Activated T-helper 1 cell treated with anti-CD3 and anti-CD28 coated beads, Interleukin-2, amount 50 U/mL, for 16 hours (primary cell): ENCODE measurements around the gene NYNRIN.

Source experiments
- DNase-seq, 2 donors: peaks; one replicate each; pipeline ENCODE4 v3.0.0-alpha.2; 2020; ENCODE audit warnings: low read depth in 1 of 2, low spot score in 1 of 2

NYNRIN gene

DNA sequence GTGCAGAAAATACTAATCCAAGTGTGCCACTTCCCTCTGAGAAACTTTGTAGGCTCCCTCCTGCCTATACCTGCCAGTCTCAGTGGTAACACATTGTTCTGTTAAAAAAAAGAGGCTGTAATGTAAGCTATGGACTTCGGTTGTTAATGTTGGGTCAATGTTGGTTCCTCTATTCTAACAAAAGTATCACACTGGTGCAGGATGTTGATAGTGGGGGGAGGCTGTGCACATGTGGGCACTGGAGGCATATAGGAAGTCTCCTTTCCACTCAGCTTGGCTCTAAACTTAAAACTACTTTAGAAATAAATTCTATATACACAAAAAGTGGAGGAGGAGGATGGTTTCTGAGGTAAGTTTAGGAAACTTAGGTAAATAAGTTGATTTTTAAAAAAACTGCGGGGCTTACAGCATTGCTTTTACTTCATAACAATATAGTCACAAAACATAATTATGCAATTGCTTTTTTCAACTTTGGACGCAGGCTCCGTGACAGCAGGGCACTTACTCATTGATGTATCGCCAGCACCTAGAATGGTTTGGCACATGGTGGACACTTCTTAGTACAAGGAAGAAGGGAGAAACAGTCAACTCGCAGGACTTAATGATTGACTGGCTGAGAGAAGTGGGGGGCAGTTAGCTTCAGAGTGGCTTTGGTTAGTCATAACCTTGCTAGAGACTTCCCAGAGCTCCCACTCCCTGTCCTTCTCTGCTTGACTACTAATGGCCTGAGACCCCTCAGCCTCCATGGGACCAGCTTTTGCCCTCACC lies 7.9 kb upstream of the NYNRIN start:
- no peak for DNase-seq

DNA sequence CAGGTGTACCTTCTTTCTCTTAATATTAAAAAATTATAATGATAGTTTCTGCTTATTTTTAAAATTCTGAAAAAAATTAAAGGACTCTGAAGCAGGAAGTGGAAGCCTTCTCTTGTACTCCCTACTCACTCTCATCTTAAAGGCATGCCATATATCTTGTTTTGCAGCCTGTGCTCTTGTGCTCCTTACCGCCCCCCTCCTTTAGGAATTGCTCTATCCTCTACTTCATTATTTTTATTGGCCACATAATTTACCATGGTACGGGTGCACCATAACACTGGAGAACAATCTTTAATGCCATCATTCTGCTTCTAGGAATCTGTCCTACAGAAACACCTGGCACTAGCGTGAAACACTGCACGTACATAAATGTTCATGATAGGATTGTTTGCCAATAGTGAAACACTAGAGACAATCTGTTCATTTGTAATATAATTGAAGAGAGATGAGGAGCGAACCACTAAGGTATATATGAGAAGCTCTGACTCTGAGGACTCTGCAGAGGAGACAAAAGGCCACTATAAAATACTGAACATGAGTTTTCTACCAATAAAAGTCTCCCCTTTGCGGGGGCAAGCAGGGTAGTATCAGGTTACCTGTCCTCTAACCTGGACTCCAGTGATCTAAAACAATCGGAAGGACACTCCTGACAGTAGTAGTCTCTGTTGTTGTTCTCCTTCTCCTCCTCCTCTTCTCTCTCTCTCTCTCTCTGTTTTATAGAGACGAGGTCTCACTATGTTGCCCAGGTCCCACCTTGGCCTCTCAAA lies 6.3 kb upstream of the NYNRIN start:
- no peak for DNase-seq

DNA sequence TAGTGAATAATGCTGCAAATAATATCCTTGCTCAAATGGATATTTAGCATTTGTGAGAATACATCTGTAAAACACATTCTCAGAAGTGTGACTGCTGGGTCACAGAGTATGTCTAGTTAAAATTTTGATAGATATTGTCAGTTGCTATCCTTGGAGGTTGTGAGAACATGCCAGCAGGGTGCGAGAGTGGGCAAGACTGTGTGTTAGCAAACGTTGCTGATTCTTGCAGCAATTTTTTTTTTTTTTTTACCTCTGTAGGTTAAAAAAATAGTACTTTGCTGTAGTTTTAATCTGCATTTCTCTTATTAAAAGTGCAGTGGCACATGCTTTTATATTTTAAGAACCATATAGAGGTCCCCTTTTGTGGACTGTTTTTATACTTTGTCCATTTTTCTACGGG lies 4.5 kb upstream of the NYNRIN start:
- no peak for DNase-seq

DNA sequence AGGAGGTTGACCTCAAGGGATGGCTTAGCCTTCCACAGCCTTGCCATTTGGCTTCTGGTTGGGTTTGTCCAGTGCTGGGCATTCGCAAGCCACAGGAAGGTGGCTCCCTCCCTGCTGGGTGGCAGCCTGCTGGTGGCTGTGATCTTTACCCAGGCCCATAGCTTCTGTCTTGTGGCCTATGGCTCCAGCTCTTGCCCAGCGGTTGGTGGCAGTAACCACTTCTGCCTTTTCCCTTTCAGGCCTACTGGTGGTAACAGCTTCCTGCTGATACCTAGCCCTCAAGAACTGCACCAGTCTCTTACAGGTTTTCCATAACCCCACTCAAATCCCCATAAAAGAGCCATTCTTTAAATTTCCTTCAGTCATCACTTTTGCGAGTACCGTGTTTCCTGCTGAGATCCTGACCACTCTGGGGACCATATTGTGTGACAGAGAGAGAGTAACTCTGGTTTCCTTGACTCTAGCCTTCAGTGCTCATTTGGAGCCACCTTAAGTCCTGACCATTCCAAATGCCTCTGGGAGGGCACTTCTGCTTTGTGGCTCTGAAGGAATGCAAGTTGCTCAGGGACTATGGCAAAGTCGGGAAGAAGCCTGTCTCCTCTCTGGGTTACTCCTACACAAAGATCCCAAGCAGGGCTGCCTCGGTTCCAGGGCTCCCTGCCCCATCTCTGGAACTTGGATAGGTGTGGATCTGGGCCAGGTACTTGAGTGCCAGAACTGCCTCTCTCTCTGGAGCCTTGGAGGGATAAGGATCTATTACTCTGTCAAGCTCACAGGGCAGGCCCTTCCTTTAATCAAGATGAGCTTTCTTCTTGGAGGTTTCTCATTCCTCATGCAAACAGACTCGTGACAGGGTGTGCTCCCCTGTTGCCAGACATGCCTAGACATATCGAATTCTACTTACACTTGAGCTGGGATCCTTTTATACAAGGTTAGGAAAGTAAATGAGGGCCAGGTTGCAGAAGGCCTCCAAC lies 2.9 kb upstream of the NYNRIN start:
- DNase-seq: no peak

DNA sequence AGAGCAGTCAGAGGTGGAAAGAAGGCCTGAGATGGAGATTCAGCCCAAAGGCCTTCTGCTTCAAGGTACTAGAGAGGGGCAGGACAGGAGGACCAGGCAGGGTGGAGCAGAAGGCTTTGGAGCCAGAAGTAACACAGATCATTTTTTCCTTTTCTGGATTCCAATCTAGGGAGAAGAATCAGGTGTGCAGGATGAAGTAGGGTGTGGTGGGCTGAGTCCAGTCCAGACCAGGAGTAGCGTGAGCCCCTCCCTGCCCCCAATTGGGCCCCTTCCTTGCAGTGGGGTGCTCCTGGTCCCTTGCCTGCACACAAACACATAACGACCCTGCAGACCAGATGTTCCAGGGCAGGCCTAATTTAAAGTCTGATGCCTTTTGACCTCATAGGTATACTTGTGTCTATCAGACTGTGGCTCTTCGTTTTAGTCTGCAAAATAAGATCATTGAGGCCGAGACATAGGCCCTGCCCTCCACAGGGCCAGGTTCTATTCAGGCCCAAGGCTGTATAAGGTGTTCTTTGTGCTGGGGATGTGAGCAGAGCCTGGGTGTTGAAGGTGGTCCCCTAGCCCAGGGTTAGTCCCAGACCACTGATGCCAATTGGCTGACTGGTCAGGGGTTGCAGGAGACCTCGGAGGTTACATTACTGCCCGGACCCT lies 1.0 kb upstream of the NYNRIN start:
- DNase-seq: no peak

DNA sequence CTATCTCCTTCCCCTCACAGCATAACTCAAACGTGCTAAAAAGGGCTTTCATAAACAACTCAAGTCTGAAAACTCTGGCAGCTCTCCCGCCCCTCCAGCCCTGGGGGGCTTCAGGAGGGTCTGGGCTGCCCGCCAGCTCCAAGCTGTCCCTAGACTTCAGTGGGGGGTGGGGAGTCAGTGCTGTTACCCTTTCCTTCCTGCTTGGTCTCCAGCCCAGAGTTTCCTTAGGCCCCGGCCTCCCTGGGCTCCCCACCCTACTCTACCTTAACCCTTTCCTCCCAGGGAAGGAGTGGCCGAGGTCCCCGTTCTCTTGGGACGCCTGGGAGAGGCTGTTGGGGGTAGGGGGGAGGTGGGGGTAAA lies 530 bp upstream of the NYNRIN start:
- DNase-seq: no peak

DNA sequence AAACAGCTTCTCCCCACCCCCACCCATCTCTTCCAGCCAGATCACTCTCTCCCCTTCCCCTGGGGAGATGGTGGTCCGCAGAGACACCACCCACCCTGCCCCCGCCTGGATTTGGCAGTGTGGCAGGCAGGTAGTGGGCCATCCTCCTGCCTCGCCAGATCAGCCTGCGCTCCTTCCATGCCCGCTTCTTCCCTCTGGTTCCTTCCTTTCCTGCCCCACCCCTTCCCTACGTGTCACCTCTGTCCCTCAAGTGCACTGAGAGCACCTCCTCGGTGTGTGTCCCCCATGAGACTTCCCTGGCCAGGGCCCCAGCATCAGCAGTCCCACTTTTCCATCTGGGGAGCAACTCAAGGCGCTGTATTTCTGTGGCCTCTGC lies 632 bp downstream of the NYNRIN start:
- no peak for DNase-seq

DNA sequence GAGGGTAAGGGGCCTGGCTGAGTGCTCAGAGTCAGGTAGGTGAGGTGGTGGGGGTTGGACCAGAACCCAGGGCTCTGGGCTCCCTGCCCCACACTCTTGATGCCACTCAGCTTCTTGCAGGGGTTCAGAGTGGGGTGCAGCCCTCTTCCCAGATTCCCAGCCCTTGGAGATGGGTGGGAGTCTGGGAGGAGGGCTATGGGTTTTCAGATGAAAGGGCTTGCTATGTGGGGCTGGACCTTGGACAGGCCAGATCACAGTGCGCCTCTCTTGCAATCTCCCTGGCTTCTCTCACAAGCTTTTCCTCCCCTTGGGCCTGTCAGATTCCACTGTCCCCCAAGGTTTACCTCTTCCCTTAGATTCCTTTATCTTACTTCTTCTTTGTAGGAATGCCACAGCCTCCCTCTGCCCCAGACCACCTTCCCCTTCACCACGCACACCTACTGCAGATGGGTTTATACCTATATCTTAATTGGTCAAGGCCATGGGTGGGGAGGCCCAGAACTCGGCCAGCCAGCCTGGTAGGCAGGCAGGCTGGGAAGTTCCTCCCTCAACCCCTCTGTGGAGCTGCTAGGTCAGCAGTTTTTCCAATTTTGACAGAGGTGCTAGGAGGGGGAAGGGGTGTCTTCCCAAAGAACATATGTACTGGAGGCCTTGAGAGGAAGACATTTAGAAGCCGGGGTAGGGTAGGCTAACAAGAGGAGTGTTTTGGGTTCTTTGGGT lies 1.4 kb downstream of the NYNRIN start:
- no peak for DNase-seq

DNA sequence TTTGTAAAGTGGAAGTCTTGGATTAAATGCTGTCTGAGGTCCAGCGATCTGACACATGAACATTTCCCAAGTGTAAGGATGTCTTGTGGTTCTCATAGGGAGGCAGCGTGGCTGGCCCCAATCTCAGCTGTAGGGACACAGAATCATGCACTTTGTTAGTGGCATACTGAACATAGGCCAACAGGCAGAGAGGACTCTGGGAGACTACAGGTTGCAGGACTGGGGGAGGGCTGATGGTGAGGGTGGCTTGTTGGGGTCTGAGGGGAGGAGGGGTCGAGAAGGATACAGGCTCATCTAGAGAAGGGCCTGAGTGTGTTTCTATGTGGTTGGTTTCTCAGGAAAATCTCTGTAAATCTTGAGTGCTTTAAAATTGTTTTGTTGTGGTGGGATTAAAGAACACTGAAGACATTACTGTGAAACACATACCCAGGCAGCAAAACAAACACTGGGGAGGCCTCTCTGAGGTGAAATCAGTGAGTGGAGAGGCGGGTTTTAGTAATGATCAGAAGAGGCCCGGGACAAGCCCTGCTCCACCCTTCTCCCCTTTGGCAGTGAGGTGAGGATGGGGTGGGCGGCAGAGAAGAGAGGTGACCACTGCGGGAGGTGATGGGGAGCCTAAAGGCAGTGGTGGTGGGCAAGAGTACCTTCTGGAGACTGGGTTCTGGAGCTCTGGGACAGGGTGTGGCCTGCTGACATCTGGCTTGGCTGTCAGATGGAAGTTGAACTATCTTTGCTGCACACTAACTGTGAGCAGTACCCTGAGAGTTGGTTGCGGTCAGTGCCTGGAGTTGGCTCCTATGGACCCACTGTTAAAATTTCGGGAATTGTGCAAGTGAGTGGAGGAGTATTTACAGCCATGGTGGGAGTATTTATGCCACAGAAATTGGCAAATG lies 3.3 kb downstream of the NYNRIN start:
- DNase-seq: no peak

DNA sequence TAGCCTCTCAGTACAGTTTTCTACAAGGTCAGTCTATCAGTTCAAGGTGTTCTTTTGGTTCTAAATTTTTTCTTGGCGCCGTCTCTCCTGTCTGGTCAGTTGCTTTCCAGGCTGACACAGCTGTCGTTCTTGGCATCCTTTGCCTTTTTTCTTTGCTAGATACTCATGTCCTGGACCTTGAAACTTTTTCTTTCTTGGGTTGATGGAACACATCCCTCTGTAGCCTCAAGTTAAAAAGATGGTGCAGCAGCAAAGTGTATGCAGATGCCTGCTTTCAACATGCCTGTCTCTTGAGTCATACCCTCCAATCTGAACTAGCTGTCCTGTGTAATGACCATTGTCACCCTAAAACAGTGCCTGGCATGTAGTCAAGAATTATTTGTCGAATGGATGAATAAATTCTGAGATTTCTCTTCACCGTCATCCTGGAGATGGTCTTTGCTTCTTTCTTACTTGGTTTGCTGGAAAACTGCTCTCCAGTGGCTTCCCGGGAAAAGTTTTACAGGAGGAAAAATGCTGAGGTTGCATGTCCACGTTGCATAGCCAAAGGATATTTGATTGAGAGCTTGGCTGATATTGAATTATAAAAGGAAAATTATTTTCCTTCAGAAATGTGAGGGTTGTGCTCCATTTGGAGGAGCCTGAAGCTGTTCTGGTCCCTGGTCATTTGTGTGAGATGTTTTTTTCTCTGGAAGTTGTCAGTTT lies 4.6 kb downstream of the NYNRIN start:
- DNase-seq: no peak

DNA sequence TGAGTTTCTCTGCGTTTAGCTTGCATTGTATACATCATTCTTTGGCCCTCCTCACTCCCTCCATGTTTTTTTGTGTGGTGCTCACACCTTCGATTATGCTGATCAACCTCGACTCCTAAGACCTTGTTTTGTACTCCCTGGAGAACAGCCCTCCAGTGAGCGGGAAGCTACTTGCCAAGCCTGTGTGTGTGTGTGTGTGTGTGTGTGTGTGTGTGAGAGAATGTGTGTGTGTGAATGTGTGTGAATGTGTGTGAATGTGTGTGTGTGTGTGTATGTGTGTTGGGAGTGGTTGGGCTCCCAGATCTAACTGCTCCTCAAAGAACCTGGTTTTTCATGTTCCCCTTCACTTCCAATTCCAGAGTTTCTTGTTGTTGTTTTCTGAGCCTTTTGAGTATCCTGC lies 6.0 kb downstream of the NYNRIN start:
- DNase-seq: no peak

DNA sequence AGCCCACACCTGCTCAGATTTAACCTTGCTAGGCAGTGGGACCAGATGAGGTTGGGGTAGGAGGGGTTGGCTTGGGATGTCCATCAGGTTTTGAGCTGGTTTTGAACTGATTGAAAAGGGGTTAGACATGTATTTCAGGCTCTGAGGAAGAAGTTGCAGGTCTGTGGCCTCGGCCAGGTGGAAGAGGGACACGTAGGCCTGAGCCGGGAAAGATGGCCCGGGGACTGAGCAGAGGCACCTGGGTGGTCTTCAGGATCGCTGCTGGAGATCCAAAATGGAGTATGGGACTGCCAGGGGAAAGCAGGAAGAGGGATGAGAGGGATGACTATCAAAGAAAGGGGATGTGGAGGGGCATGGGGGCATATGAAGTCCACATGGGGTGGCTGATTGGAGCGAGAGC lies 7.6 kb downstream of the NYNRIN start:
- DNase-seq: no peak

DNA sequence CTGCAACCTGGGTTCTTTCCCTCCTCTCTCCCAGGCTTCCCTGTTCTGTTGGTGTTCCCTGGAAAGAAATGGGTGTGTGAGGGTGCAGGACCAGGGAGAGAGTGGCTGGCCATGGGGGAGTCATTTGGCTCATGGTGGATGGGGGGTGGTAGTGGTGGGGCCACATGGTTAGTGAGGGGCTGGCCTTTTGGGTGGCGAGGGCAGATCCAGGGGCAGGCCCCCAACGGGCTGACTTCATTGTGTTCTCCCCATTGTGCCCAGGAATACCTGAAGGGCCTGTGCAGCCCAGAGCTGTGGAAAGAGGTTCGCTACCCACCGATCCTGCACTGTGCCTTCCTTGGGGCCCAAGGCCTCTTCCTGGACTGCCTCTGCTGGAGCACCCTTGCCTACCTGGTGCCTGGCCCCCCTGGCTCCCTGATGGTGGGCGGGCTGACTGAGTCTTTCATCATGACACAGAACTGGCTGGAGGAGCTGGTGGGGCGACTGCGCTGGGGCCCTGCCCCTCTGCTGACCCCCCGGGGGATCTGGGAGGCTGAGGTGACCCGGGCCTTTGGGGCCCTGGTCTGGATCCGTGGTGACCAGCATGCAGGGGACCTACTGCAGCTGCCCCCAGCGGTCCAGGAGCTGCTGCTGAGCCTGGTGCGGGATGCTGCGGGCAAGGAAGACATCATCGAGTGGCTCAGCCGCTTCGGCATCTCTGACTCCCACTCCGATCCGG lies 9.0 kb downstream of the NYNRIN start:
- no peak for DNase-seq

DNA sequence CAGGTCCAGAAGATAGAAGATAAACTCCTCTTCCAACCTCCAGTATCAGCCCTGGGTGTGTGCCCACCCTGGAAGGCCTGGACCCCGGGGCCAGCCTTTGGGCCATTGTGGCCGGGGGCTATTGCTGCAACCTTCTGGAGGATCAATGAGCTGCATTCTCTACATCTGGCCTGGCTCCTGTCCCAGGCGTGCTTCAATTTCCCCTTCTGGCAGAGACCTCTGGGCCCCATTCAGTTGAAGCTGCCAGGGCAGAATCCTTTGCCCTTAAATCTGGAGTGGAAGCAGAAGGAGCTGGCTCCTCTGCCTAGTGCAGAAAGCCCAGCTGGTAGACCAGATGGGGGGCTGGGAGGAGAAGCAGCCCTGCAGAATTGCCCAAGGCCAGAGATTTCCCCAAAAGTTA lies 10.0 kb downstream of the NYNRIN start:
- DNase-seq: no peak

DNA sequence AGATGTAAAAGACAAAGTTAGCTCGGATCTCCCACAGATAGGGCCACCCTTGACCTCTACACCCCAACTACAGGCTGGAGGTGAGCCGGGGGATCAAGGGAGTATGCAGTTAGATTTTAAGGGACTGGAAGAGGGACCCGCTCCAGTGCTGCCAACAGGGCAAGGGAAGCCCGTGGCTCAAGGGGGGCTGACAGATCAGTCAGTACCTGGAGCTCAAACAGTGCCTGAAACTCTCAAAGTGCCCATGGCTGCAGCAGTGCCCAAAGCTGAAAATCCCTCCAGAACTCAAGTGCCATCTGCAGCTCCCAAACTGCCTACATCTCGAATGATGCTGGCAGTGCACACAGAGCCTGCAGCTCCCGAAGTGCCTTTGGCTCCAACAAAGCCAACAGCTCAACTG lies 10.4 kb downstream of the NYNRIN start:
- DNase-seq: no peak

DNA sequence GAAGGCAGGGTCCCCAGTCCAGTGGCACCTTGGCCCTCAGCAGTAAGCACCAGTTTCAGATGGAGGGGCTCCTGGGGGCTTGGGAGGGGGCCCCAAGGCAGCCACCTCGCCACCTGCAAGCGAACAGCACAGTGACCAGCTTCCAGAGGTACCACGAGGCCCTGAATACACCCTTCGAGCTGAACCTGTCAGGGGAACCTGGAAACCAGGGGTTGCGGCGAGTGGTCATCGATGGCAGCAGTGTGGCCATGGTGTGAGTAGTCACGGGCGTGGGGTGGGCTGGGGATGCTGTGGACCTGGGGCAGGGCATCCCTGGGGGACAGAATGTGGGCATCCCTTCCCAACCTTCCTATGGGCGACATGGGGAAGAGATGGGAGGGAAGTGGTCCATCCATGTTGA lies 11.2 kb downstream of the NYNRIN start:
- DNase-seq: no peak

DNA sequence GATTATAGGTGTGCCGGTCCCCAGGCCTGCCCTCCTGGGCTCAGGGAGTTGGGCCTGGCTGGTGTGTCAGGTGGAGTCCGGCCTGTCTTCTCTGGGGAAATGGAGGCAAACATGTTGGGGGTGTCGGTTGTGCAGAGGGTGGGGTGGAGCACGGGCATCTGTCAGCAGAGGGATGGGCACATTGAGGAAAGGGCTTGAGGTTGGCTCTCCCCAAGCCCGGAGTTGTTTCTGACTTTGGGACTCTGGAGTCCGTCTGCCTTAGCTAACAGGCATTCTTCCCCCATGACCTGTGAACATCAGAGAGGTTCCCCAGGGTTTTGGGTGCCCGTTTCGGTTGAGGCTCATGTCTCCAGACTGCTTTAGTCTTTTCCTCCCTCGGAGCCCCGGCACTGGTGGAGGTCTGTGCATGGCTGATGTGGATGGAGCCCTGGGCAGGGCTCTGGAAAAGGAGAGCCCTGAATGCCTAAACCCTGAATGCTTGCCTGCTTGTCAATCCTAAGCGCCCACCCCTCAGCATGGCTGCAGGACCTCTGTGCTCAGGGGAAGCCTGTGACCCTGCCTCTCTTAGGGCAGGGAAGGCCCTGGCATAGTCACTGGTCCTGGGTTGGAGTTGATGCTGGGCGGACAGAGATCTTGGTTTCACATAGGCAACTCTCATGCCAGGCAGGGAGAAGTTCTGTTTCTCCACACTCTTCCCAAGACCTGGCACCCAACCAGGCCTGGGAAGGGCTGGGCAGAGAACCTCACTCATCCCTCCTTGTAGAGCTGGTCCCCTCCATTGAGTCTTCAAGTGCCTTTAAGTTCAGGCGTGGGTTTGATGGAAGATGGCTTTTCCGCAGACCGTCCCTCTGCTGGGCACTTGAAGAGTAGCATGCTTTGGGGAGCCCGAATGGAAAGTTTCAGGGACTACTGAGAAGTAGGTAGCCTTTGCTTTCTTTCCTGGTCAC lies 12.9 kb downstream of the NYNRIN start:
- DNase-seq: no peak
